Measurements from ENCODE around the gene COMMD9.

The COMMD9 gene

GRCh38 chr11:36268337-36268985 lies 20.8 kb downstream of the COMMD9 start:
- H3K27me3 ChIP-seq (replicated peaks in 2 of 5; ENCODE audit: control insufficient read depth in 4 of 5, insufficient read depth in 5 of 5, low read length in 4 of 5), result peaks cover 0 to 6% (median 3%) of the 10 kb centered on the region in 5 experiments
- DNase-seq, result no peak
- peaks cover 0 to 7% (median 4%) of the 10 kb centered on the region in 5 experiments for H3K9me3 ChIP-seq (ENCODE audit: control extremely low read depth in 1 of 5, control insufficient read depth in 4 of 5, insufficient read depth in 2 of 5, low read depth in 1 of 5, low read length in 4 of 5)
- 69% methylated on average over 8 of the region's 8 CpGs for WGBS (ENCODE audit: insufficient coverage)
- peaks cover 0 to 2% (median 0%) of the 10 kb centered on the region in 4 experiments for H3K4me1 ChIP-seq (ENCODE audit: control extremely low read depth in 1 of 4, control insufficient read depth in 4 of 4, insufficient read depth in 4 of 4, low read length in 3 of 4)
- H3K4me3 ChIP-seq (ENCODE audit: control insufficient read depth in 1 of 7, extremely low read depth in 1 of 7, insufficient read depth in 4 of 7, low read depth in 2 of 7, low read length in 6 of 7), result no peak overlapping the region
- peaks cover 14 to 33% (median 22%) of the 10 kb centered on the region in 4 experiments for H3K36me3 ChIP-seq (ENCODE audit: control insufficient read depth in 4 of 4, insufficient read depth in 4 of 4, low read length in 3 of 4)
- no peak overlapping the region for H3K27ac ChIP-seq (ENCODE audit: insufficient read depth in 1 of 2, low read depth in 1 of 2, low read length in 2 of 2, poor library complexity in 1 of 2, severe bottlenecking in 2 of 2)
- CTCF ChIA-PET, result interaction anchor here (1.1 to 8.5 kb wide), 12 partner anchors 9 to 653 kb away, joined by 3 to 58 read pairs (median 4); no protein-coding TSS in a partner anchor
- POLR2A ChIA-PET, result no interaction called here

- ChIA-PET POLR2A (no interaction called here), CTCF (interaction anchor here (0.6 to 3.1 kb wide), 24 partner anchors 9 to 783 kb away, joined by 3 to 24 read pairs (median 4); no protein-coding TSS in a partner anchor)
- 64% methylated on average over 4 of the region's 5 CpGs for WGBS (ENCODE audit: insufficient coverage)
- no peak for DNase-seq
- no peaks in the 10 kb centered on the region for H3K9me3 ChIP-seq (ENCODE audit: control extremely low read depth in 1 of 5, control insufficient read depth in 4 of 5, insufficient read depth in 2 of 5, low read depth in 1 of 5, low read length in 4 of 5)
- H3K27me3 ChIP-seq (replicated peaks in 2 of 5; ENCODE audit: control insufficient read depth in 4 of 5, insufficient read depth in 5 of 5, low read length in 4 of 5), result peaks cover 0 to 17% (median 6%) of the 10 kb centered on the region in 5 experiments
- H3K4me1 ChIP-seq (ENCODE audit: control extremely low read depth in 1 of 4, control insufficient read depth in 4 of 4, insufficient read depth in 4 of 4, low read length in 3 of 4), result peaks cover 0 to 2% (median 0%) of the 10 kb centered on the region in 4 experiments
- H3K27ac ChIP-seq (ENCODE audit: insufficient read depth in 1 of 2, low read depth in 1 of 2, low read length in 2 of 2, poor library complexity in 1 of 2, severe bottlenecking in 2 of 2), result no peak overlapping the region
- H3K4me3 ChIP-seq (ENCODE audit: control insufficient read depth in 1 of 7, extremely low read depth in 1 of 7, insufficient read depth in 4 of 7, low read depth in 2 of 7, low read length in 6 of 7), result no peak overlapping the region
- peaks cover 2 to 17% (median 10%) of the 10 kb centered on the region in 4 experiments for H3K36me3 ChIP-seq (ENCODE audit: control insufficient read depth in 4 of 4, insufficient read depth in 4 of 4, low read length in 3 of 4)
These were observed 22.5 kb downstream of the COMMD9 start for GRCh38 chr11:36266767-36267166.

- WGBS (ENCODE audit: insufficient coverage), result 43% methylated on average over 10 of the region's 13 CpGs
- ChIA-PET CTCF (interaction anchor here (0.6 to 3.1 kb wide), 25 partner anchors 8 to 782 kb away, joined by 3 to 24 read pairs (median 4); no protein-coding TSS in a partner anchor), POLR2A (no interaction called here)
- peaks cover 0 to 25% (median 9%) of the 10 kb centered on the region in 5 experiments for H3K27me3 ChIP-seq (replicated peaks in 2 of 5; ENCODE audit: control insufficient read depth in 4 of 5, insufficient read depth in 5 of 5, low read length in 4 of 5)
- peaks cover 2 to 10% (median 6%) of the 10 kb centered on the region in 4 experiments for H3K36me3 ChIP-seq (ENCODE audit: control insufficient read depth in 4 of 4, insufficient read depth in 4 of 4, low read length in 3 of 4)
- no peak overlapping the region for H3K4me3 ChIP-seq (ENCODE audit: control insufficient read depth in 1 of 7, extremely low read depth in 1 of 7, insufficient read depth in 4 of 7, low read depth in 2 of 7, low read length in 6 of 7)
- H3K27ac ChIP-seq (ENCODE audit: insufficient read depth in 1 of 2, low read depth in 1 of 2, low read length in 2 of 2, poor library complexity in 1 of 2, severe bottlenecking in 2 of 2), result no peak overlapping the region
- DNase-seq, result peak; percentile 37 to 65 (median 45)
- no peaks in the 10 kb centered on the region for H3K9me3 ChIP-seq (ENCODE audit: control extremely low read depth in 1 of 5, control insufficient read depth in 4 of 5, insufficient read depth in 2 of 5, low read depth in 1 of 5, low read length in 4 of 5)
- H3K4me1 ChIP-seq (ENCODE audit: control extremely low read depth in 1 of 4, control insufficient read depth in 4 of 4, insufficient read depth in 4 of 4, low read length in 3 of 4), result peaks cover 0 to 2% (median 0%) of the 10 kb centered on the region in 4 experiments
These were observed 23.2 kb downstream of the COMMD9 start for GRCh38 chr11:36265793-36266628.

- DNase-seq, result no peak
- Histone ChIP-seq H3K36me3 (ENCODE audit: control insufficient read depth in 4 of 4, insufficient read depth in 4 of 4, low read length in 3 of 4) (peaks cover 0 to 4% (median 0%) of the 10 kb centered on the region in 4 experiments), H3K9me3 (ENCODE audit: control extremely low read depth in 1 of 5, control insufficient read depth in 4 of 5, insufficient read depth in 2 of 5, low read depth in 1 of 5, low read length in 4 of 5) (no peaks in the 10 kb centered on the region), H3K4me3 (ENCODE audit: control insufficient read depth in 1 of 7, extremely low read depth in 1 of 7, insufficient read depth in 4 of 7, low read depth in 2 of 7, low read length in 6 of 7) (no peak overlapping the region), H3K4me1 (ENCODE audit: control extremely low read depth in 1 of 4, control insufficient read depth in 4 of 4, insufficient read depth in 4 of 4, low read length in 3 of 4) (peaks cover 0 to 2% (median 0%) of the 10 kb centered on the region in 4 experiments), H3K27ac (ENCODE audit: insufficient read depth in 1 of 2, low read depth in 1 of 2, low read length in 2 of 2, poor library complexity in 1 of 2, severe bottlenecking in 2 of 2) (no peak overlapping the region), H3K27me3 (replicated peaks in 2 of 5; ENCODE audit: control insufficient read depth in 4 of 5, insufficient read depth in 5 of 5, low read length in 4 of 5) (peaks cover 0 to 31% (median 11%) of the 10 kb centered on the region in 5 experiments)
- ChIA-PET POLR2A (no interaction called here), CTCF (interaction anchor here (0.7 to 2.8 kb wide), 9 partner anchors 7 to 781 kb away, joined by 3 to 24 read pairs (median 5); no protein-coding TSS in a partner anchor)
- WGBS (ENCODE audit: insufficient coverage), result 92% methylated on average over 5 of the region's 5 CpGs
These were observed 24.3 kb downstream of the COMMD9 start for GRCh38 chr11:36264973-36265344.

- H3K4me3 ChIP-seq (ENCODE audit: control insufficient read depth in 1 of 7, extremely low read depth in 1 of 7, insufficient read depth in 4 of 7, low read depth in 2 of 7, low read length in 6 of 7), result no peak overlapping the region
- H3K36me3 ChIP-seq (ENCODE audit: control insufficient read depth in 4 of 4, insufficient read depth in 4 of 4, low read length in 3 of 4), result no peaks in the 10 kb centered on the region
- no peak overlapping the region for H3K27ac ChIP-seq (ENCODE audit: insufficient read depth in 1 of 2, low read depth in 1 of 2, low read length in 2 of 2, poor library complexity in 1 of 2, severe bottlenecking in 2 of 2)
- H3K27me3 ChIP-seq (replicated peaks in 2 of 5; ENCODE audit: control insufficient read depth in 4 of 5, insufficient read depth in 5 of 5, low read length in 4 of 5), result peaks cover 0 to 31% (median 11%) of the 10 kb centered on the region in 5 experiments
- ChIA-PET POLR2A (no interaction called here), CTCF (interaction anchor here (1.0 to 1.7 kb wide), 3 partner anchors 10 to 442 kb away, joined by 3 to 7 read pairs (median 5); no protein-coding TSS in a partner anchor)
- WGBS (ENCODE audit: insufficient coverage), result 83% methylated on average over 9 of the region's 9 CpGs
- DNase-seq, result no peak
- H3K9me3 ChIP-seq (ENCODE audit: control extremely low read depth in 1 of 5, control insufficient read depth in 4 of 5, insufficient read depth in 2 of 5, low read depth in 1 of 5, low read length in 4 of 5), result no peaks in the 10 kb centered on the region
- H3K4me1 ChIP-seq (ENCODE audit: control extremely low read depth in 1 of 4, control insufficient read depth in 4 of 4, insufficient read depth in 4 of 4, low read length in 3 of 4), result peaks cover 0 to 2% (median 0%) of the 10 kb centered on the region in 4 experiments
These were observed 24.9 kb downstream of the COMMD9 start for GRCh38 chr11:36264011-36264972.

- POLR2A ChIA-PET, result interaction anchor here (0.6 kb wide), 1 partner anchor 108 kb away, joined by 3 read pairs; no protein-coding TSS in a partner anchor
- Histone ChIP-seq H3K4me3 (ENCODE audit: control insufficient read depth in 1 of 7, extremely low read depth in 1 of 7, insufficient read depth in 4 of 7, low read depth in 2 of 7, low read length in 6 of 7) (no peak overlapping the region), H3K27ac (ENCODE audit: insufficient read depth in 1 of 2, low read depth in 1 of 2, low read length in 2 of 2, poor library complexity in 1 of 2, severe bottlenecking in 2 of 2) (no peak overlapping the region), H3K9me3 (ENCODE audit: control extremely low read depth in 1 of 5, control insufficient read depth in 4 of 5, insufficient read depth in 2 of 5, low read depth in 1 of 5, low read length in 4 of 5) (peaks cover 0 to 5% (median 3%) of the 10 kb centered on the region in 5 experiments), H3K4me1 (ENCODE audit: control extremely low read depth in 1 of 4, control insufficient read depth in 4 of 4, insufficient read depth in 4 of 4, low read length in 3 of 4) (peaks cover 0 to 3% (median under 1%) of the 10 kb centered on the region in 4 experiments), H3K36me3 (ENCODE audit: control insufficient read depth in 4 of 4, insufficient read depth in 4 of 4, low read length in 3 of 4) (no peaks in the 10 kb centered on the region), H3K27me3 (replicated peaks in 2 of 5; ENCODE audit: control insufficient read depth in 4 of 5, insufficient read depth in 5 of 5, low read length in 4 of 5) (peaks cover 0 to 60% (median 11%) of the 10 kb centered on the region in 5 experiments)
- CTCF ChIA-PET, result interaction anchor here (0.7 to 6.1 kb wide), 7 partner anchors 10 to 1294 kb away, joined by 3 to 58 read pairs (median 4); no protein-coding TSS in a partner anchor
- WGBS (ENCODE audit: insufficient coverage), result 95% methylated on average over 3 of the region's 4 CpGs
- DNase-seq, result no peak
These were observed 28.1 kb downstream of the COMMD9 start for GRCh38 chr11:36261094-36261493.

Measured in common myeloid progenitor, CD34-positive (primary cell).